HCT116 (cell line): Measurements from ENCODE around the gene NLRP14. TPM values are rescaled to one million over a fixed set of nuclear protein-coding genes. Genes with fewer than 3 reads are reported as not detected.

Source experiments
- ATAC-seq: fragments of 200-7000 bp; cut with Tn5 transposase; 2 replicates; pipeline ENCODE4 v1.9.1; 2020; ENCODE audit warnings: mild to moderate bottlenecking, moderate library complexity
- BruUV-seq: library from RNA; stranded (reverse); fragments of 400-500 nt; replicated peaks from 2 replicates; lab custom pipeline; 2021; lab: Mats Ljungman, UMichigan
- CTCF ChIA-PET: fragments of 300-600 bp; sonication (Branson Sonifier 250); formaldehyde crosslinking; loops from one replicate; lab custom pipeline; 2021; ENCODE audit warnings: antibody characterized with exemption; lab: Charles Lee
- POLR2A ChIA-PET: fragments of 300-600, 350-600 bp; sonication (Branson Sonifier 250); formaldehyde crosslinking; loops from one replicate; lab custom pipeline; 2021; ENCODE audit warnings: antibody characterized with exemption; lab: Charles Lee
- RAD21 ChIA-PET, 2 experiments: fragments of 300-600 bp; sonication (Branson Sonifier 250); formaldehyde crosslinking; loops; one replicate each; lab custom pipeline; 2023; ENCODE audit warnings: low total read pairs in 2 of 2; ENCODE audit not compliant: uncharacterized antibody in 2 of 2, unreplicated experiment in 2 of 2, low non-redundant PET in 1 of 2; lab: Charles Lee
- DNase-seq: peaks from one replicate; pipeline ENCODE4 v3.0.0-alpha.2; 2010; ENCODE audit warnings: low read depth, low spot score
- H2AFZ ChIP-seq: fragments of 200-600 bp; shearing (Covaris generic), sonication (generic); 2 replicates; pipeline ENCODE4 v1.6.1; 2017; ENCODE audit warnings: low read depth, mixed run types, mixed read lengths, antibody characterized with exemption, low read length; ENCODE audit not compliant: poor library complexity, severe bottlenecking
- H3K27ac ChIP-seq: 2 replicates; pipeline ENCODE4 v1.5.1; 2012; ENCODE audit warnings: low read depth, low read length
- H3K27me3 ChIP-seq: fragments of 200-600 bp; sonication (generic); 2 replicates; pipeline ENCODE4 v1.6.1; 2016; ENCODE audit warnings: mixed run types, low read length, mixed read lengths; ENCODE audit not compliant: insufficient read depth
- H3K36me3 ChIP-seq, 2 experiments: fragments of 200-500 bp in 1 of 2; fragments of 200-600 bp in 1 of 2; sonication (Bioruptor generic) in 1 of 2; sonication (generic) in 1 of 2; 2 replicates each; pipeline versions ENCODE4 v1.5.1 to v1.6.1; 2014 to 2016; ENCODE audit warnings: low read length in 2 of 2, inconsistent platforms in 1 of 2, mixed read lengths in 1 of 2, mixed run types in 1 of 2; ENCODE audit not compliant: insufficient read depth in 2 of 2, control insufficient read depth in 1 of 2
- H3K4me1 ChIP-seq, 2 experiments: fragments of 200-600 bp in 1 of 2; sonication (generic) in 1 of 2; 2 replicates each; pipeline versions ENCODE4 v1.5.1 to v1.6.1; 2012 to 2017; ENCODE audit warnings: low read length in 2 of 2, inconsistent platforms in 1 of 2, mild to moderate bottlenecking in 1 of 2, mixed read lengths in 1 of 2, mixed run types in 1 of 2, moderate library complexity in 1 of 2; ENCODE audit not compliant: insufficient read depth in 2 of 2, control insufficient read depth in 1 of 2
- H3K4me2 ChIP-seq: fragments of 200-600 bp; sonication (generic); 2 replicates; pipeline ENCODE4 v1.6.1; 2017; ENCODE audit warnings: mixed run types, low read length, mixed read lengths
- H3K4me3 ChIP-seq, 2 experiments: fragments of 200-600 bp in 1 of 2; sonication (generic) in 1 of 2; replicated peaks in 1 of 2; 2 replicates each; pipeline ENCODE4 v1.5.1; 2011 to 2016; ENCODE audit warnings: low read length in 2 of 2, control low read depth in 1 of 2, low read depth in 1 of 2, mild to moderate bottlenecking in 1 of 2, mixed read lengths in 1 of 2, mixed run types in 1 of 2
- H3K79me2 ChIP-seq: fragments of 200-600 bp; sonication (generic); 2 replicates; pipeline ENCODE4 v1.6.1; 2017; ENCODE audit warnings: mild to moderate bottlenecking, mixed run types, low read length, moderate library complexity, mixed read lengths; ENCODE audit not compliant: insufficient read depth
- H3K9ac ChIP-seq: fragments of 200-600 bp; sonication (generic); 2 replicates; pipeline ENCODE4 v1.6.1; 2016; ENCODE audit warnings: low read length, mixed read lengths
- H3K9me2 ChIP-seq: fragments of 200-600 bp; sonication (generic), shearing (Covaris generic); 2 replicates; pipeline ENCODE4 v1.6.1; 2017; ENCODE audit warnings: mixed run types, mild to moderate bottlenecking, moderate library complexity; ENCODE audit not compliant: insufficient read depth
- H3K9me3 ChIP-seq, 2 experiments: fragments of 200-500 bp in 1 of 2; fragments of 200-600 bp in 1 of 2; sonication (Bioruptor generic) in 1 of 2; sonication (generic) in 1 of 2; 2 replicates each; pipeline ENCODE4 v1.6.1; 2014 to 2017; ENCODE audit warnings: low read length in 2 of 2, mixed read lengths in 2 of 2, inconsistent platforms in 1 of 2, low read depth in 1 of 2, mild to moderate bottlenecking in 1 of 2, mixed run types in 1 of 2, moderate library complexity in 1 of 2; ENCODE audit not compliant: control insufficient read depth in 1 of 2, insufficient read depth in 1 of 2
- H4K20me1 ChIP-seq: fragments of 200-600 bp; sonication (generic), shearing (Covaris generic); 2 replicates; pipeline ENCODE4 v1.6.1; 2017; ENCODE audit warnings: mixed run types, mild to moderate bottlenecking, moderate library complexity; ENCODE audit not compliant: insufficient read depth
- CBX3 ChIP-seq: IDR thresholded peaks from 2 replicates; pipeline ENCODE4 v1.6.1; 2012; ENCODE audit warnings: low read depth
- CEBPB ChIP-seq: IDR thresholded peaks from 2 replicates; pipeline ENCODE4 v1.6.1; 2012; ENCODE audit warnings: low read depth
- EGR1 ChIP-seq: IDR thresholded peaks from 2 replicates; pipeline ENCODE4 v1.6.1; 2012; ENCODE audit warnings: low read depth
- ELF1 ChIP-seq: IDR thresholded peaks from 2 replicates; pipeline ENCODE4 v1.6.1; 2012; ENCODE audit warnings: low read depth, borderline replicate concordance
- FOSL1 ChIP-seq: IDR thresholded peaks from 2 replicates; pipeline ENCODE4 v1.6.1; 2012; ENCODE audit warnings: low read depth
- MAX ChIP-seq: IDR thresholded peaks from 2 replicates; pipeline ENCODE4 v1.6.1; 2012
- POLR2A ChIP-seq: IDR thresholded peaks from 2 replicates; pipeline ENCODE4 v1.7.0; 2011; ENCODE audit warnings: borderline replicate concordance; ENCODE audit not compliant: insufficient read depth, insufficient read length; ENCODE audit errors: extremely low read depth
- RAD21 ChIP-seq: IDR thresholded peaks from 2 replicates; pipeline ENCODE4 v1.6.1; 2012; ENCODE audit warnings: low read depth, mild to moderate bottlenecking
- SP1 ChIP-seq: IDR thresholded peaks from 2 replicates; pipeline ENCODE4 v1.6.1; 2012; ENCODE audit warnings: low read depth
- SRF ChIP-seq: IDR thresholded peaks from 2 replicates; pipeline ENCODE4 v1.6.1; 2012; ENCODE audit warnings: low read depth
- TCF7L2 ChIP-seq: IDR thresholded peaks from 2 replicates; pipeline ENCODE4 v1.7.0; 2011; ENCODE audit warnings: borderline replicate concordance, inconsistent platforms; ENCODE audit not compliant: insufficient read depth, insufficient read length; ENCODE audit errors: extremely low read depth
- ZFX ChIP-seq: fragments of 450-650 bp; IDR thresholded peaks from 2 replicates; pipeline ENCODE4 v1.6.1; 2017
- intact Hi-C: fragments of 100-400 bp; cut with micrococcal nuclease; formaldehyde crosslinking; loops from 2 replicates; pipeline ENCODE4 v1.10.0; 2022
- total RNA-seq: library from RNA; stranded (reverse); gene quantifications from one replicate; pipeline ENCODE4 v1.2.1, GENCODE V29; 2021; ENCODE audit not compliant: unreplicated experiment
- TF ChIP-seq, protein P1 (sequence below): IDR thresholded peaks from 2 replicates; pipeline ENCODE4 v1.6.1; 2012
- TF ChIP-seq, protein P2 (sequence below): IDR thresholded peaks from 2 replicates; pipeline ENCODE4 v1.6.1; 2011; ENCODE audit warnings: mild to moderate bottlenecking, low read length, moderate library complexity; ENCODE audit not compliant: insufficient replicate concordance; ENCODE audit errors: extremely low read depth

NLRP14 gene
- total RNA-seq, 1 experiment from 2014 or later, result 0.49 TPM

DNA sequence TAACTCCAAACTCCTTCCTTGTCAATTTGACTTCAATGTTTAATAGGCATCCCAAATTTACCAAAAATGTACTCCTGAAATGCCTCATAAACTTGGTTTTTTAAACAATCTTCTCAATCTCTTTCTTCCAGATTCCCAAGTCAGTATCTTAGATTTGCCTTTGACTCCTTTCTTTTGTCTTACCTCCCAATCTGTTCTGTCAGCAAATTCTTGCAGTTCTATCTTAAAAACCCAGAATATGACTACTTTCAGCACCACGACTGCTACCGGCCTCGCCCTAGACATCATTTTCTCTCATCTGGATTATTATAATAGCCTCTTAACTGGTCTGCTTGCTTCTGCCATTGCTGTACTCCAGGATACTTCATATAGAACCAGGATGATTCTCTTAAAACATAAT is 7.9 kb downstream of the NLRP14 start:
- RAD21 ChIA-PET, result no interaction called here
- H3K79me2 ChIP-seq, result no peaks in the 10 kb centered on the region

More for the DNA sequence above, 7.9 kb downstream of the NLRP14 start:
- no peak for TF ChIP-seq SRF
- TF ChIP-seq TCF7L2, result no peak
- TF ChIP-seq CEBPB, result no peak
- no peak for TF ChIP-seq RAD21
- no peak for TF ChIP-seq POLR2A
- no peak for TF ChIP-seq CBX3
- TF ChIP-seq ZFX, result no peak
- TF ChIP-seq, protein P1, sequence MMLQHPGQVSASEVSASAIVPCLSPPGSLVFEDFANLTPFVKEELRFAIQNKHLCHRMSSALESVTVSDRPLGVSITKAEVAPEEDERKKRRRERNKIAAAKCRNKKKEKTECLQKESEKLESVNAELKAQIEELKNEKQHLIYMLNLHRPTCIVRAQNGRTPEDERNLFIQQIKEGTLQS, result no peak
- TF ChIP-seq MAX, result no peak
- no peak for TF ChIP-seq EGR1
- no peak for TF ChIP-seq ELF1
- no peak for TF ChIP-seq SP1
- TF ChIP-seq, protein P2, sequence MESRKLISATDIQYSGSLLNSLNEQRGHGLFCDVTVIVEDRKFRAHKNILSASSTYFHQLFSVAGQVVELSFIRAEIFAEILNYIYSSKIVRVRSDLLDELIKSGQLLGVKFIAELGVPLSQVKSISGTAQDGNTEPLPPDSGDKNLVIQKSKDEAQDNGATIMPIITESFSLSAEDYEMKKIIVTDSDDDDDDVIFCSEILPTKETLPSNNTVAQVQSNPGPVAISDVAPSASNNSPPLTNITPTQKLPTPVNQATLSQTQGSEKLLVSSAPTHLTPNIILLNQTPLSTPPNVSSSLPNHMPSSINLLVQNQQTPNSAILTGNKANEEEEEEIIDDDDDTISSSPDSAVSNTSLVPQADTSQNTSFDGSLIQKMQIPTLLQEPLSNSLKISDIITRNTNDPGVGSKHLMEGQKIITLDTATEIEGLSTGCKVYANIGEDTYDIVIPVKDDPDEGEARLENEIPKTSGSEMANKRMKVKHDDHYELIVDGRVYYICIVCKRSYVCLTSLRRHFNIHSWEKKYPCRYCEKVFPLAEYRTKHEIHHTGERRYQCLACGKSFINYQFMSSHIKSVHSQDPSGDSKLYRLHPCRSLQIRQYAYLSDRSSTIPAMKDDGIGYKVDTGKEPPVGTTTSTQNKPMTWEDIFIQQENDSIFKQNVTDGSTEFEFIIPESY, result no peak
- TF ChIP-seq FOSL1, result no peak
- Histone ChIP-seq H3K9me3 (no peaks in the 10 kb centered on the region), H3K27ac (no peak overlapping the region), H3K27me3 (no peaks in the 10 kb centered on the region), H4K20me1 (no peaks in the 10 kb centered on the region), H3K4me2 (no peak overlapping the region), H3K36me3 (no peaks in the 10 kb centered on the region), H2AFZ (no peak overlapping the region), H3K4me1 (no peaks in the 10 kb centered on the region), H3K9ac (no peak overlapping the region), H3K9me2 (no peaks in the 10 kb centered on the region), H3K4me3 (no peak overlapping the region)
- POLR2A ChIA-PET, result no interaction called here
- intact Hi-C loops, result no loop called here
- ATAC-seq (no peak), DNase-seq (no peak)
- no TSS peak for BruUV-seq
- CTCF ChIA-PET, result no interaction called here
